Measurements from ENCODE around the gene CXorf66. TPM values are rescaled to one million over a fixed set of nuclear protein-coding genes. Genes with fewer than 3 reads are reported as not detected.
"Not testable (repeated sequence)": the region's sequence is repeated elsewhere in the genome, so short reads cannot be mapped to it uniquely, and the experiment has no call there.

The CXorf66 gene
- total RNA-seq, 4 donors from 2014 or later, result not detected

- WGBS, 2 donors, result 49 to 66% methylated on average over 7 to 10 of the region's 10 CpGs
- H3K36me3 ChIP-seq, result no peaks in the 10 kb centered on the region
- H3K4me3 ChIP-seq, result no peak overlapping the region
Measured at GRCh38 chrX:139971394-139971749, 6.1 kb upstream of the CXorf66 start.

GRCh38 chrX:139969286-139969685, 4.0 kb upstream of the CXorf66 start:
- Histone ChIP-seq H3K4me1 (no peaks in the 10 kb centered on the region), H3K36me3 (no peaks in the 10 kb centered on the region), H3K27ac (no peak overlapping the region), H3K27me3 (no peaks in the 10 kb centered on the region), H3K9me3 (no peaks in the 10 kb centered on the region), H3K4me3 (no peak overlapping the region)
- no peak for DNase-seq (ENCODE audit: low spot score in 2 of 2)
- 68 to 83% methylated on average over 2 of the region's 2 CpGs for WGBS, 2 donors
- TF ChIP-seq POLR2A (IDR thresholded peaks at IDR 0.05) (no peak), CTCF (IDR thresholded peaks at IDR 0.05) (no peak), EP300 (IDR thresholded peaks at IDR 0.05) (no peak)

More at GRCh38 chrX:139971394-139971749, 6.1 kb upstream of the CXorf66 start:
- Histone ChIP-seq H3K4me1 (no peaks in the 10 kb centered on the region), H3K27me3 (no peaks in the 10 kb centered on the region), H3K27ac (no peak overlapping the region), H3K9me3 (no peaks in the 10 kb centered on the region)
- TF ChIP-seq CTCF (IDR thresholded peaks at IDR 0.05) (no peak), EP300 (IDR thresholded peaks at IDR 0.05) (no peak), POLR2A (IDR thresholded peaks at IDR 0.05) (no peak)
- DNase-seq (ENCODE audit: low spot score in 2 of 2), result no peak

GRCh38 chrX:139967750-139968149, 2.4 kb upstream of the CXorf66 start:
- 70 to 77% methylated on average over 3 of the region's 3 CpGs for WGBS, 2 donors
- Histone ChIP-seq H3K9me3 (no peaks in the 10 kb centered on the region), H3K4me3 (no peak overlapping the region), H3K4me1 (no peaks in the 10 kb centered on the region), H3K27me3 (no peaks in the 10 kb centered on the region), H3K27ac (no peak overlapping the region), H3K36me3 (no peaks in the 10 kb centered on the region)
- DNase-seq (ENCODE audit: low spot score in 2 of 2), result no peak
- TF ChIP-seq POLR2A (IDR thresholded peaks at IDR 0.05), result no peak

GRCh38 chrX:139967300-139967699, 2.0 kb upstream of the CXorf66 start:
- no peaks in the 10 kb centered on the region for H3K9me3 ChIP-seq
- no peaks in the 10 kb centered on the region for H3K36me3 ChIP-seq
- no peak for DNase-seq (ENCODE audit: low spot score in 2 of 2)
- H3K4me1 ChIP-seq, result no peaks in the 10 kb centered on the region
- H3K4me3 ChIP-seq, result no peak overlapping the region
- TF ChIP-seq POLR2A (IDR thresholded peaks at IDR 0.05), result no peak
- TF ChIP-seq EP300 (IDR thresholded peaks at IDR 0.05), result no peak
- no peak for TF ChIP-seq CTCF (IDR thresholded peaks at IDR 0.05)
- no peaks in the 10 kb centered on the region for H3K27me3 ChIP-seq
- 56 to 75% methylated on average over 3 to 4 of the region's 4 CpGs for WGBS, 2 donors
- no peak overlapping the region for H3K27ac ChIP-seq

- not testable (repeated sequence) for H3K36me3 ChIP-seq; H3K27ac ChIP-seq; H3K27me3 ChIP-seq; H3K4me3 ChIP-seq; H3K4me1 ChIP-seq; DNase-seq (ENCODE audit: low spot score in 2 of 2); H3K9me3 ChIP-seq
- WGBS, 2 donors, result 54 to 68% methylated on average over 3 of the region's 3 CpGs
Measured at GRCh38 chrX:139966159-139966558, 838 bp upstream of the CXorf66 start.

GRCh38 chrX:139961091-139961490, 4.2 kb downstream of the CXorf66 start:
- not testable (repeated sequence) for H3K27ac ChIP-seq; H3K36me3 ChIP-seq; H3K4me1 ChIP-seq; H3K27me3 ChIP-seq; H3K4me3 ChIP-seq; DNase-seq (ENCODE audit: low spot score in 2 of 2); H3K9me3 ChIP-seq
- WGBS, 2 donors, result 37 to 54% methylated on average over 2 of the region's 2 CpGs

- TF ChIP-seq POLR2A (IDR thresholded peaks at IDR 0.05) (no peak), CTCF (IDR thresholded peaks at IDR 0.05) (no peak), EP300 (IDR thresholded peaks at IDR 0.05) (no peak)
- 56 to 69% methylated on average over 3 of the region's 3 CpGs for whole genome bisulfite sequencing, 2 donors
- no peak for DNase-seq (ENCODE audit: low spot score in 2 of 2)
Measured at GRCh38 chrX:139949703-139950102, 15.6 kb downstream of the CXorf66 start.

More at GRCh38 chrX:139949703-139950102, 15.6 kb downstream of the CXorf66 start:
- Histone ChIP-seq H3K27ac (no peak overlapping the region), H3K4me1 (no peaks in the 10 kb centered on the region), H3K4me3 (no peak overlapping the region), H3K9me3 (no peaks in the 10 kb centered on the region), H3K27me3 (no peaks in the 10 kb centered on the region), H3K36me3 (no peaks in the 10 kb centered on the region)

Data from tibial nerve (tissue), 4 donors.